A549 (cell line): Measurements from ENCODE around the gene TUBGCP2. TPM values are rescaled to one million over a fixed set of nuclear protein-coding genes. Genes with fewer than 3 reads are reported as not detected.

Source experiments
- ATAC-seq, 2 experiments: fragments of 200-7000 bp in 1 of 2; fragments of >200 bp in 1 of 2; cut with Nextera tagmentation in 1 of 2; cut with Tn5 transposase in 1 of 2; 3 replicates each; pipeline versions ENCODE4 v1.8.0 to v1.9.1; 2018 to 2020; ENCODE audit warnings: mild to moderate bottlenecking in 1 of 2, moderate library complexity in 1 of 2
- CTCF ChIA-PET: fragments of 300-600 bp; sonication (Branson Sonifier 250); formaldehyde crosslinking; extraction: SDS; loops from one replicate; lab custom pipeline; 2021; ENCODE audit warnings: antibody characterized with exemption, inconsistent platforms; lab: Yijun Ruan, JAX
- POLR2A ChIA-PET: fragments of 350-600 bp; formaldehyde crosslinking; extraction: SDS; loops from one replicate; lab custom pipeline; 2021; ENCODE audit warnings: antibody characterized with exemption, inconsistent platforms; lab: Yijun Ruan, JAX
- DNase-seq, 2 experiments: peaks; one replicate each; pipeline versions ENCODE4 v3.0.0 to v3.0.0-alpha.2; 2011 to 2016; ENCODE audit warnings: low read depth in 1 of 2, low spot score in 1 of 2
- FAIRE-seq: peaks from 2 replicates; lab custom pipeline; 2011; peaks lifted over from hg19 to GRCh38; lab: Jason Lieb, UNC
- H3K27ac ChIP-seq, 2 experiments: fragments of >200 bp; sonication (Bioruptor Twin); formaldehyde crosslinking; 3 replicates each; pipeline ENCODE4 v1.5.1; 2016 to 2017
- H3K4me1 ChIP-seq: fragments of >200 bp; sonication (Bioruptor Twin); formaldehyde crosslinking; 3 replicates; pipeline ENCODE4 v1.6.1; 2016
- H3K4me2 ChIP-seq: fragments of >200 bp; sonication (Bioruptor Twin); formaldehyde crosslinking; 3 replicates; pipeline ENCODE4 v1.6.1; 2016
- H3K4me3 ChIP-seq: fragments of >200 bp; sonication (Bioruptor Twin); formaldehyde crosslinking; 3 replicates; pipeline ENCODE4 v1.5.1; 2016
- H3K9me3 ChIP-seq: fragments of >200 bp; sonication (Bioruptor Twin); formaldehyde crosslinking; 3 replicates; pipeline ENCODE4 v1.6.1; 2016
- ATOH8 ChIP-seq: fragments of 250-450 bp; sonication (Bioruptor Pico); IDR thresholded peaks from 2 replicates; pipeline ENCODE4 v1.5.0; 2020; ENCODE audit warnings: low read depth, mild to moderate bottlenecking, moderate library complexity
- BHLHE40 ChIP-seq: IDR thresholded peaks from 2 replicates; pipeline ENCODE4 v1.6.1; 2012; ENCODE audit warnings: low read depth, low read length, inconsistent platforms
- CBX2 ChIP-seq: fragments of 200-600 bp; sonication (generic); IDR thresholded peaks from 2 replicates; pipeline ENCODE4 v1.6.1; 2016; ENCODE audit warnings: low read depth, mild to moderate bottlenecking, borderline replicate concordance
- CBX8 ChIP-seq: fragments of 200-600 bp; sonication (generic); IDR thresholded peaks from 2 replicates; pipeline ENCODE4 v1.6.1; 2016
- CHD2 ChIP-seq: fragments of 150-350 bp; IDR thresholded peaks from 2 replicates; pipeline ENCODE4 v1.6.1; 2014; ENCODE audit warnings: low read length; ENCODE audit not compliant: partially characterized antibody
- CHD4 ChIP-seq: fragments of 200-600 bp; sonication (generic); IDR thresholded peaks from 2 replicates; pipeline ENCODE4 v1.6.1; 2016; ENCODE audit warnings: antibody characterized with exemption, mild to moderate bottlenecking, borderline replicate concordance
- EHMT2 ChIP-seq: fragments of 200-600 bp; sonication (generic); IDR thresholded peaks from 2 replicates; pipeline ENCODE4 v1.6.1; 2016; ENCODE audit warnings: antibody characterized with exemption, low read depth, mild to moderate bottlenecking, moderate library complexity
- ELK1 ChIP-seq: fragments of 150-350 bp; IDR thresholded peaks from 2 replicates; pipeline ENCODE4 v1.6.1; 2014; ENCODE audit warnings: low read depth, mild to moderate bottlenecking, low read length
- EP300 ChIP-seq, 2 experiments: fragments of >200 bp; sonication (Bioruptor Twin); formaldehyde crosslinking; IDR thresholded peaks; 2 replicates in 1 of 2; 3 replicates in 1 of 2; pipeline ENCODE4 v1.6.1; 2016 to 2017
- FOSB ChIP-seq: fragments of 250-450 bp; sonication (Bioruptor Pico); IDR thresholded peaks from 2 replicates; pipeline ENCODE4 v1.5.0; 2020; ENCODE audit warnings: mild to moderate bottlenecking, moderate library complexity
- FOXS1 ChIP-seq: fragments of 250-450 bp; sonication (Bioruptor Pico); IDR thresholded peaks from 2 replicates; pipeline ENCODE4 v1.5.0; 2020; ENCODE audit warnings: mild to moderate bottlenecking, moderate library complexity
- GATA3 ChIP-seq: IDR thresholded peaks from 2 replicates; pipeline ENCODE4 v1.6.1; 2012; ENCODE audit warnings: borderline replicate concordance
- HDAC2 ChIP-seq: fragments of 200-600 bp; sonication (generic); IDR thresholded peaks from 2 replicates; pipeline ENCODE4 v1.6.1; 2016
- HMGXB4 ChIP-seq: fragments of 250-450 bp; sonication (Bioruptor Pico); IDR thresholded peaks from 2 replicates; pipeline ENCODE4 v1.5.0; 2021; ENCODE audit warnings: mild to moderate bottlenecking, moderate library complexity, borderline replicate concordance
- JUN ChIP-seq, 2 experiments: fragments of >200 bp; sonication (Bioruptor Twin); formaldehyde crosslinking; IDR thresholded peaks; 2 replicates in 1 of 2; 3 replicates in 1 of 2; pipeline ENCODE4 v1.6.1; 2016 to 2017
- JUNB ChIP-seq: fragments of >200 bp; sonication (Bioruptor Twin); formaldehyde crosslinking; IDR thresholded peaks from 2 replicates; pipeline ENCODE4 v1.6.1; 2016
- KDM1A ChIP-seq: fragments of 200-600 bp; sonication (generic); IDR thresholded peaks from 2 replicates; pipeline ENCODE4 v1.6.1; 2016; ENCODE audit warnings: low read depth, mild to moderate bottlenecking
- MAX ChIP-seq: IDR thresholded peaks from 2 replicates; pipeline ENCODE4 v1.6.1; 2012
- MAZ ChIP-seq: fragments of 150-350 bp; IDR thresholded peaks from 2 replicates; pipeline ENCODE4 v1.6.1; 2014; ENCODE audit warnings: antibody characterized with exemption, low read depth, low read length, borderline replicate concordance
- PHF8 ChIP-seq: fragments of 200-600 bp; sonication (generic); IDR thresholded peaks from 2 replicates; pipeline ENCODE4 v1.6.1; 2016; ENCODE audit warnings: low read depth, mild to moderate bottlenecking, antibody characterized with exemption, moderate library complexity, borderline replicate concordance
- POLR2A ChIP-seq: IDR thresholded peaks from 2 replicates; pipeline ENCODE4 v1.6.1; 2012; ENCODE audit warnings: mild to moderate bottlenecking, low read length
- SREBF2 ChIP-seq: fragments of 450-650 bp; IDR thresholded peaks from 2 replicates; pipeline ENCODE4 v1.6.1; 2014; ENCODE audit warnings: mild to moderate bottlenecking, moderate library complexity
- TFCP2L1 ChIP-seq: fragments of 250-450 bp; sonication (Bioruptor Pico); IDR thresholded peaks from 2 replicates; pipeline ENCODE4 v1.5.0; 2021; ENCODE audit warnings: mild to moderate bottlenecking
- WGBS: methylation state at CpG from one replicate; pipeline ENCODE4 v1.1.6; 2017; ENCODE audit errors: missing lambda C conversion rate; 5-methylcytosine and 5-hydroxymethylcytosine counted together
- polyA plus RNA-seq, 4 experiments: library from polyadenylated mRNA; depleted of rRNA in 3 of 4; stranded (reverse); fragments of >200 nt; fragmentation: RNase III in 1 of 4; extraction: RNeasy Plus Mini Kit Qiagen cat#74134 plus additional on column Dnase treatment in 1 of 4; gene quantifications; 2 replicates in 3 of 4; 3 replicates in 1 of 4; pipeline ENCODE4 v1.2.3, GENCODE V29; 2011 to 2017

TUBGCP2 gene
- polyA plus RNA-seq, 2 of the 4 experiments (the other 2 are of a cell fraction): 33.6 to 44.5 TPM

- H3K4me3 ChIP-seq: no peak overlapping the region
- no peak overlapping the region for H3K27ac ChIP-seq
- DNase-seq (no peak), FAIRE-seq (no peak), ATAC-seq (no peak)
- POLR2A ChIA-PET: no interaction called here
- CTCF ChIA-PET: interaction anchor here (0.8 to 2.6 kb wide), 6 partner anchors 9 to 160 kb away, joined by 3 to 18 read pairs (median 4); no protein-coding TSS in a partner anchor
- H3K9me3 ChIP-seq: no peaks in the 10 kb centered on the region
- WGBS: 85% methylated on average over 8 of the region's 10 CpGs
- no peak overlapping the region for H3K4me2 ChIP-seq
- peaks cover 11% of the 10 kb centered on the region for H3K4me1 ChIP-seq
- TF ChIP-seq HMGXB4 (CRISPR knock-in tag): no peak
- TF ChIP-seq CHD2: no peak
- no peak for TF ChIP-seq EP300 (IDR thresholded peaks at IDR 0.05)
- no peak for TF ChIP-seq FOXS1 (CRISPR knock-in tag)
- no peak for TF ChIP-seq PHF8
- no peak for TF ChIP-seq EHMT2
These were observed 5.5 kb downstream of the TUBGCP2 start for GRCh38 chr10:133303206-133303605.

- H3K9me3 ChIP-seq: no peaks in the 10 kb centered on the region
- no peak overlapping the region for H3K4me2 ChIP-seq
- peak; percentile 34 to 55; a peak in 4 of 6 replicates for ATAC-seq
- no peak for FAIRE-seq
- POLR2A ChIA-PET: no interaction called here
- TF ChIP-seq BHLHE40 (no peak), MAX (no peak), CBX2 (no peak), KDM1A (no peak), ELK1 (no peak), MAZ (no peak), JUN (IDR thresholded peaks at IDR 0.05) (no peak)
- TF ChIP-seq, all 56 proteins: peak for 0
- Histone ChIP-seq H3K4me3 (no peak overlapping the region), H3K27ac (no peak overlapping the region), H3K4me1 (peaks cover 6% of the 10 kb centered on the region)
- CTCF ChIA-PET: interaction anchor here (0.8 to 2.6 kb wide), 5 partner anchors 8 to 159 kb away, joined by 4 to 18 read pairs (median 4); no protein-coding TSS in a partner anchor
- no peak for DNase-seq
- WGBS: 98% methylated on average over 5 of the region's 14 CpGs
These were observed 6.4 kb downstream of the TUBGCP2 start for GRCh38 chr10:133302230-133302629.

DNA sequence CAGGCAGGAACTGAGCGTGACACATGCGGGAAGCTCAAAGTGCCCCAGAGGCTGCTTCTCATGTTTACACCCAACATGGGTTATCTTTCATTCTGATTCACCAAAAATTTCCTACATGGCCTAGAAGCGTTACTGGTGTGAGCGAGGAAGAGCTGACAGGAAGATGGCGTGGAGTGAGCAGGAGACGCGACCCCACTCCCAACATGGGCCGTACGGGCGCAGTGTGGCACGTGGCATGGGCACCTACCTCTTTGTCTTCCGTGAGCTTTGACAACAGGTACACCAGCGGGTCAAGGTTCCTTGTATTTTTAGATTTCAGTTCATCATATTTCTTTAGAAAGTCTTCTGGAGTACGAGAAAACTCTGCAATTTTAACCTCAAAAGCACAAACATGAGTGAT lies 8.9 kb downstream of the TUBGCP2 start:
- H3K27ac ChIP-seq: no peak overlapping the region
- POLR2A ChIA-PET: no interaction called here
- ATAC-seq (no peak), FAIRE-seq (no peak), DNase-seq (no peak)
- TF ChIP-seq SREBF2 (no peak), PHF8 (no peak), ATOH8 (no peak), TFCP2L1 (no peak), POLR2A (no peak), GATA3 (no peak), HDAC2 (no peak), CBX8 (no peak), FOSB (CRISPR knock-in tag) (no peak), JUNB (no peak), CHD4 (no peak)
- 95% methylated on average over 14 of the region's 14 CpGs for WGBS
- H3K9me3 ChIP-seq: no peaks in the 10 kb centered on the region
- H3K4me1 ChIP-seq: no peaks in the 10 kb centered on the region
- H3K4me2 ChIP-seq: no peak overlapping the region
- H3K4me3 ChIP-seq: no peak overlapping the region
- CTCF ChIA-PET: interaction anchor here (0.8 to 3.6 kb wide), 6 partner anchors 8 to 43 kb away, joined by 3 to 18 read pairs (median 4); no protein-coding TSS in a partner anchor
